D721Med (cell line): ENCODE data around the gene XPO4.
"Not testable (repeated sequence)": the region's sequence is repeated elsewhere in the genome, so short reads cannot be mapped to it uniquely, and the experiment has no call there.

Experiments
- DNase-seq: peaks from one replicate; pipeline ENCODE4 v3.0.0; 2011; ENCODE audit warnings: low spot score; ENCODE audit not compliant: insufficient read length
- FAIRE-seq: peaks from 2 replicates; lab custom pipeline; 2011; peaks lifted over from hg19 to GRCh38; lab: Jason Lieb, UNC
- TF ChIP-seq, protein P1 (sequence below): IDR thresholded peaks from 2 replicates; pipeline ENCODE4 v1.5.1; 2012; ENCODE audit warnings: mild to moderate bottlenecking, control low read depth; ENCODE audit not compliant: insufficient read depth; ENCODE audit errors: missing control alignments

XPO4 gene

DNA sequence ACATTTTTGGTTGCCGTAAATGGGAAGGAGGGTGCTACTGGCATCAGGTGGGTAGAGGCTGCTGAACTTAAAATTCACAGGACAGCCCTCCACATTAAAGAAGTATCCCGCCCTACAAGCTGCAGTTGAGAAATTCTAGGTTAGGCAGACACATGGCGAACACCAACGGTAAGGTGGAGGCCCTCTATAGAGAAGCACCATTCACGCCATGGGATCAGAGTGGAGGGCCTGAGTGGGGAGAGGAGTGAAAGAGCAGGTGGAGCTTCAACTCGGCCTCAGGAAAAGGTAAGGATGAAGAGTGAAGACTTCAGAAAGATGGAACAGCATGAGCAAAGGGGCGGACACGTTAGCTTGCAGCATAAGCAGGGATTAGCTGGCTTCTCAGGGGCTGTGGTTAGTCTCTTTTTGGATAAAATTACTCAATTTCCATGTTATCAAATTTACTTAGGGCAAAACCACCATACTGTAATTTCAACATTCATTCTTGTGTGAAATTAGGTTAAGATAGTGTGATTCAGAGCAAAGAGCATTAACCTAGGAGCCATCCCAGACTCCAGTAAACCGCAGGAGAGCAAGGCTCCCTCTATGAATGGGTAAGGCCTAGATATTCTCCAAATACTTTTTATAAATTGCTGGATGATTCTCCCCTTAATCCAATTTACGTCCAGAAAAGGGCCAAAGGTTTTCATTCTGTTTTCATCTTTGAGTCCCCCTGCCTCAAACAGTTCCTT, 130.0 kb downstream of the XPO4 start:
- TF ChIP-seq, protein P1, sequence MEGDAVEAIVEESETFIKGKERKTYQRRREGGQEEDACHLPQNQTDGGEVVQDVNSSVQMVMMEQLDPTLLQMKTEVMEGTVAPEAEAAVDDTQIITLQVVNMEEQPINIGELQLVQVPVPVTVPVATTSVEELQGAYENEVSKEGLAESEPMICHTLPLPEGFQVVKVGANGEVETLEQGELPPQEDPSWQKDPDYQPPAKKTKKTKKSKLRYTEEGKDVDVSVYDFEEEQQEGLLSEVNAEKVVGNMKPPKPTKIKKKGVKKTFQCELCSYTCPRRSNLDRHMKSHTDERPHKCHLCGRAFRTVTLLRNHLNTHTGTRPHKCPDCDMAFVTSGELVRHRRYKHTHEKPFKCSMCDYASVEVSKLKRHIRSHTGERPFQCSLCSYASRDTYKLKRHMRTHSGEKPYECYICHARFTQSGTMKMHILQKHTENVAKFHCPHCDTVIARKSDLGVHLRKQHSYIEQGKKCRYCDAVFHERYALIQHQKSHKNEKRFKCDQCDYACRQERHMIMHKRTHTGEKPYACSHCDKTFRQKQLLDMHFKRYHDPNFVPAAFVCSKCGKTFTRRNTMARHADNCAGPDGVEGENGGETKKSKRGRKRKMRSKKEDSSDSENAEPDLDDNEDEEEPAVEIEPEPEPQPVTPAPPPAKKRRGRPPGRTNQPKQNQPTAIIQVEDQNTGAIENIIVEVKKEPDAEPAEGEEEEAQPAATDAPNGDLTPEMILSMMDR = no peak
- FAIRE-seq (no peak), DNase-seq (no peak)

DNA sequence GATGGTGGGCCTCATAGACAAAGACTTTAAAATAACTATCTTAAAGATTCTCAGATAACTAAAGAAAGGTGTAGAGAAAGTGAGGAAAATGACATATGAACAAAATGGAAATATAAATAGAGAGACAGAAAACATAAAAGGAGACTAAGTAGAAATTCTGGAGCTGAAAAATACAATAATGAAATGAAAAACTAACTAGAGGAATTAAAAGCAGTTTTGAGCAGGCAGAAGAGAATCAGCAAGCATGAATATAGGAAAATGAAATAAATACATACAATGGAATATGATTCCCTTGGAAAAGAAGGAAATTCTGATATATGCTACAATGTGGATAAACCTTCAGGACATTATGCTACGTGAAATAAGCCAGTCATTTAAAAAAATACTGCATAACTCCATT, 132.7 kb downstream of the XPO4 start:
- DNase-seq (no peak), FAIRE-seq (no peak)
- TF ChIP-seq, protein P1 = no peak

DNA sequence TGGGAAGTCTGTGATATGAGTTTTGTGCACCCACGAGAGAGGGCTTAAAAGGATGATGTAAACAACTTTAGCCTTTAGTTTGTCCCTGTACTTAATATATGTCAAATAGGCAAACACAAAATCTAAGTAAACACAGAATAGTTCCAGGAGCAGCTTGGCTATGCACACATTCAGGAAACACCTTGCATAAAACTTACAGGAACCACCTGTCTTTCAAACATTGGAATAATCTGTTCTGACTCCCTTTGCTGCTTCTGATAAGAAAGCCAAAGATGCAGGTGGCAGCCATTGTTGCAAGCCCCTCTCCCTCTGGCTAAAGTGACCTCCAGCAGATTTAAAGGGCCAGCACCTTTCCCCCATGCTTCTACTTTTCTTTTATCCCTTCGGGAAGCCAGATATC, 133.5 kb downstream of the XPO4 start:
- TF ChIP-seq, protein P1 = no peak
- DNase-seq = no peak

DNA sequence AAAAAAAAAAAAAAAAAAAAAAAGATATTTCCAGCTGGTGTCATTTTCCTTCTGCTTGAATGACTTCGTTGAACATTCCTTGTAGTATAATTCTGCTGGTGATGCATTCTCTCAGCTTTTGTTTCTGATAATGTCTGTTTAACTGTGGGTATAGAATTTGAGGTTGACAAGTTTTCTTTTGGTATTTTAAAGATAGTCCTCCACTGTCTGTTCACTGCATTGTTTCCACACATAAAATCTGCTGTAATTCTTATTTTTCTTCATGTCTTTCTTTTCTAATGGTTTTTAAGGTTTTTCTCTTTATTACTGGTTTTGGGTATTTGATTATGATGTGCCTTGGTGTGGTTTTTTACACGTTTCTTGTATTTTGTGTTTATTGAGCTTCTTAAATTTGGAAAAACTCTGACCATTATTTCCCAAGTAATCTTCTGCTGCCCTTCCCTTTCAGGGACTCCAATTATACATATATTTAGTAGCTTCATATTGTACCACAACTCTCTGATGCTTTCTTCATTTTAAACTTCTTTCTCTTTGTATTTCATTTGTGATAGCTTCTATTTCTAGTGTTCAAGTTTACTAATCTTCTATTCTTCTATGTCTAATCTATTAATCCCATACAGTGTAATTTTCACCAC, 135.1 kb downstream of the XPO4 start:
- FAIRE-seq (no peak), DNase-seq (no peak)
- TF ChIP-seq, protein P1 = no peak

More for the DNA sequence above, 133.5 kb downstream of the XPO4 start:
- FAIRE-seq = no peak

DNA sequence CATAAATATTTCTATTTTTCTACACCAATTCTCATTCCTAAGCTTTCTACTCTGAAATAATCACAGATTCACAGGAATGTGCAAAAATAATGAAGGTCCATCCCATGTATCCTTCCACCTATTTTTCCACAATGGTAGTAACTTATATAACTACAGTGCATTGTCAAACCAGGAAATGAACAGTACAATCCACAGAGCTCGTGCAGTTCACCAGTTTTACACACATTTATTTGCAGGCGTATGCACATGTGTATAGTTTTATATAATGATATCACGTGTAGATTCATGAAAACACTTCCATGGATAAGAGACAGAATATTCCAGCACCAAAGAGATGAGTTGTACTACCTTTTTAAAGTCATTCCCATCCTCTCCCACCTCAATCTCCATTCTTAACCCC, 141.7 kb downstream of the XPO4 start:
- TF ChIP-seq, protein P1 = no peak
- FAIRE-seq (no peak), DNase-seq (no peak)

DNA sequence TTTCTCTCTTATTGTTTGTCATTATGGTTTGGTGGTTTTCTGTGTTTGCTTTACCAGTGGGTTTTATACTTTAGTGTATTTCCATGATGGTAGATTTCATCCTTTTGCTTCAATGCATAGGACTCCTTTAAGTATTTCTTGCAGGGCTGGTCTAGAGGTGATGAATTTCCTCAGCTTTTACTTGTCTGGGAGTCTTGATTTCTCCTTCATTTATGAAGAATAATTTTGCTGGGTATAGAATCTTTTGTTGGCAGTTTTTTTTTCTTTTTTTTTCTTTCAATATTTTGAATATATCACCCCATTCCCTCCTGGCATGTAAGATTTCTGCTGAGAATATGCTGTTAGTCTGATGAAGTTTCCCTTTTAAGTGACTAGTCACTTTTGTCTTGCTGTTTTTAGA, 148.5 kb downstream of the XPO4 start:
- TF ChIP-seq, protein P1 = no peak
- DNase-seq = no peak
- FAIRE-seq = no peak

DNA sequence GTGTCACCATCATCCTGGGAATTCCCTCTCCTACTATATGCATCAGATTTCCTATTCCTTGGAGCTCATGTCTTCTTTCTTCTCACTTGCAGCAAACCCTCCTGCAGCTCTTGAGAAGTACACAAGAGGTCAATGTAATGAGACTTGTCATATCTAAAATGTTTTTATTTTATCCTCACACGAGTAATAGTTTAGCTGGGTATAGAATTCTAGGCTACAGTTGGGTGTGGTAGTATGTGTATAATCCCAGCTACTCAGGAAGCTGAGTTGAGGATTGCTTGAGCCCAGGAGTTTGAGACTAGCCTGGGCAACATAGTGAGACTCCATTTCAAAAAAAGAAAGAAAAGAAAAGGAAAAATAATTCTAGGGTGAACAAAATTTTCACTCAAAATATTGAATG, 153.2 kb downstream of the XPO4 start:
- TF ChIP-seq, protein P1 = no peak
- FAIRE-seq = no peak
- no peak for DNase-seq

DNA sequence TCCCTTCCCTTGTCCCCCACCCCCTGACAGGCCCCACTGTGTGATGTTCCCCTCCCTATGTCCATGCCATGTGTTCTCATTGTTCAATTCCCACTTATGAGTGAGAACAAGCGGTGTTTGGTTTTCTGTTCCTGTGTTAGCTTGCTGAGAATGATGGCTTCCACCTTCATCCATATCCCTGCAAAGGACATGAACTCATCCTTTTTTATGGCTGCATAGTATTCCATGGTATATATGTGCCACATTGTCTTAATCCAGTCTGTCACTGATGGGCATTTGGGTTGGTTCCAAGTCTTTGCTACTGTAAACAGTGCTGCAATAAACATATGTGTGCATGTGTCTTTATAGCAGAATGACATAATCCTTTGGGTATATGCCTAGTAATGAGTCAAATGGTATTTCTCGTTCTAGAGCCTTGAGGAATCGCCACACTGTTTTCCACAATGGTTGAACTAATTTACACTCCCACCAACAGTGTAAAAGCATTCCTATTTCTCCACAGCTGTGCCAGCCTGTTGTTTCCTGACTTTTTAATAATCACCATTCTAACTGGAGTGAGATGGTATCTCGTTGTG, 158.6 kb downstream of the XPO4 start:
- not testable (repeated sequence) for FAIRE-seq, DNase-seq
